GM21390 (cell line): ENCODE data around the gene TP63.
"Not testable (repeated sequence)": the region's sequence is repeated elsewhere in the genome, so short reads cannot be mapped to it uniquely, and the experiment has no call there.

Experiments
- ATAC-seq: cut with Tn5 transposase; IDR thresholded peaks from one replicate; pipeline ENCODE4 v1.9.1; 2021; ENCODE audit not compliant: unreplicated experiment

The TP63 gene

DNA sequence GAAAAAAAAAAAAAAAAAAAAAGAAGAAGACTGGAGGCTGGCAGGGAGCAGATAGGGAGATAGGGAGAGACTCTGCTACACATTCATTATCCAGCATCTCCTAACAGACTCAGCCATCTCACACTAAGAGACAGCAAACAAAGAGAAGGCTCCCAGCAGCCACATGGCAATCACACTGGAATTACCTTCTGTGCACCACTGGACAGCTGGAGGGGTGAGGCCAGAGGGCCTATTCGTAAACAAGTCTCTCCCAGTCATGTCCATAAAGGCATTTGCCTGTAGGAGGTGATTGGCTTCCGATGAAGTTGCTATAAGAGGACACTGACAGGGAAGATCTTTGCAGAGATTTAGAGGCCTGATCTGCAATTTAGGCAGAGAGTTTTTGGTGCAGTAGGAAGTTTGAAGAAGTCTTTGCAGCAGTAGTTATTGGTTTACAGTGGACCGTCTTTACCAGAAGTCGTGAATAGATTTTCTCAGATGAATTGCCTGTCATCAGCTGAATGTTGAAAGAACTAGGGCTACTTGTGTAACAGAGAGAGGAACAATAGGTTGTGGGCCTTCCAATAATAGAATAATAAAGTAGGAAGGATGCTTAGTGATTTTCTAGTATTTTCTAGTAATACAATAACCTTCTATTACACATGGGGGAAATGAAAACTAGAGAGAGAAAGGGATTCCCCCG, 89.7 kb downstream of the TP63 start:
- no peak for ATAC-seq

DNA sequence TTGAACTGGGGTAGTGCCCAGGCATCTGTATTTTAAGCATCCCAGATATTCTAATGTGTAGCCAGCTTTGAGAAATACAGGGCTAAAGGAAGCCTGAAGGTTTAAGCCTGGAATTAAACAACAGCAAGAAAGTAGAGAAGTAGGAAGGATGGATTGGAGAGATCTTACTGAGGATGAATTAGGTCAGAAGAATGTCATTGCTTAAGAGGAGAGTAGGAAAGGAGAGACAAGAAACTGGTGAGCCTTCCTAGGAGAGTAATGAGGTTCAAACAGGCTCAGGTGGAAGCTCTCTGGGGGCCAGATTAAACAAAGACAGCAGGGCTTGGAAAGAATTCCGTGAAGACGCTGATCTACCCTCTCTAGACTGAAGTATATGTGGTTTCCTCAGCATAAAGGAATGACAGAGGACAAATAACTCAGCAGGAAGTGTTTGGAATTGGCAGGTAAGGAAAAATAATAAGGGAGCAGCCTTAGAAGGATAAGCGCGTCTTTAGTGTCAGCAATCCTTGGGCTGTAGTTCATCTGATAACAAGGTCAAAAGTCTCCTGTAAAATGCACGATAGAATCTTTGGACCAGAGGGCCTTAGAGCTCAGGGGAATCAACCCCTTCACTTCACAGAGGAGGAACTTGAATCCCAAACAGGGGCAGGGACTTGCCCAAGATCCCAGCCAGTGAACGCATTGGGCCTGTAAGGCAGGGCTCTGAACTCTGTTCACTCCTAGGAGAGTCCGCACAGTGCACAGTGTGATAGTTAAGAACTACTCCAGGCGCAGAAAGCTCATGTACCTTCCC, 90.9 kb downstream of the TP63 start:
- no peak for ATAC-seq

DNA sequence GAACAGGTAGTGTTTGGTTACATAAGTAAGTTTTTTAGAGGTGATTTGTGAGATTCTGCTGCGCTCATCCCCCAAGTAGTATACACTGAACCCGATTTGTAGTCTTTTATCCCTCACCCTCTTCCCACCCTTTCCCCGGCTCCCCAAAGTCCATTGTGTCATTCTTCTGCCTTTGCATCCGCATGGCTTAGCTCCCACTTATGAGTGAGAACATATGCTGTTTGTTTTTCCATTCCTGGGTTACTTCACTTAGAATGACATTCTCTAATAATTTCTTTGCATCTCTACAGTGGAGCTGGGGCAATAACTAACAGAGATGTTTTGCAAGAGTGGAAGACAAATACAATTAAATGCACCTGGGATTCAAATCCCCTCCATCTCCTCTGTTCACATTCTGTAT, 93.2 kb downstream of the TP63 start:
- no peak for ATAC-seq

DNA sequence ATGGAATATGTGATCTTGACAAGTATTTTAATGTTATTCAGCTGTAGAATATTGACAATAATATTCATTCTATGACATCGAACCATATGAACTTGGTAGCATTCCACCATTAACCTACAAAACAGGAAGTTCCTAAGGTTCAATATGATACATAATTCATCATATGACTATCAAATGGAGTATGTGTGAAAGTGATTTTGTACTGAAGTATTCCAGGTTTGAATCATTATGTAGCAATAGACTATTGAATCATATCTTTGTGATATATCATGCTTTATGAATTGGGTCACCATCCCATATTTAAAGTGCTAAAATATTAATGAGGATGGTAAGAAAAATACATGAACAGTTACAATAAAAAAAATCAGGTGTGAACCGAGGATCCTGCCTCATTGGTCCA, 95.1 kb downstream of the TP63 start:
- no peak for ATAC-seq

DNA sequence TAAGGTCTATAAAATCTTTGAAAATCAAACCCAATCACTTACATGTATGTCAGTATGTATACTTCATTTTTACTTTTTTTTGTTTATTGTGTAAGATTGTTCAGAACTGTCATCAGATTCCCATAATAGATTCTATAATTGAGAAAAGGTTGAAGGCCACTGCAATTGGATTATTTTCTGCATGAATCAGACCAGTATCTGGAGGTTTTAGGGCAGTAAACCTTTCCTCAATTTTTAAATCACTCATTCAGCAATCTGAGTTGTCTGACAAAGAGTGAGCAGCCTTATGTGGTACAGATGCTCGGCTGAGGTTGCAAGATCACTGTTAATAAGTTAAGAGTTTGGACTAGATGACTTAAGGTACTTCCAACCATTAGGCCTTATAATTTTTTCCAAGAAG, 96.0 kb downstream of the TP63 start:
- ATAC-seq = no peak

DNA sequence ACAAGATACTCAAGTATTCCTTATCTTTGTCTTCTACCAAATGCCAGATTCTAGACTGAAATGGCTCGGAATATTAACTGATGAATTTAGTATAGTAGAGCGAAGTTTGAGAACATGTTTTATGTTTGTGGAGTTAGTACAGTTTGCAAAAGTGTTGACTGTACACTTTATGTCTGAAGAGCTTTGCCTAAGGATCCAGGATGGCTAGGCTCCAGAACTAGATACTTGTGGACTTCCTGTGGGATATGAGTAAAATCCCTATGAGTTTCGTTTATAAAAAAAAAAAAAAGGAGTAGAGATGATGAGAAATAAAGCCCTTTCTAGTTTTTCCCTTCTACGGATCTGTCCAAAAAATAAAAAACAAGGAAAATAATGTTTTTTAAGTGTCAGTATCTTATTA, 96.7 kb downstream of the TP63 start:
- ATAC-seq = no peak

DNA sequence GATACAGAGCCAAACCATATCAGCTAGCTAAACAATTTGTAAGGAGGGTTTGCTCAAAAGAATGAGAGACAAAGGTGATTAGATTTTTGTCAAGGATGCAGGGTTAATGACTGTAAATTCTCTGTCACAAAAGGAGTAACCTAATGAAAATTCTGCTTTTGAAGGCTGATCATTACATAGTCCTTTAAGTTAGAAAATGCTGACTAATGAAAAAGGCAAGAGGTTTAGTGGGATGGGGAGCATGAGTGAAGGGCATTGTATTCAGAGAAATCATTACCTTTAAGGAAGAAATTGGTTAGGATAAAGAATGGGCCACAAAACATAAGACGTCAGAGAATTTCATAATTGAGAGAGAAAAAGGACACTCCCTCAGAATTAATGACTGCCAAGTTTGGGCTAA, 97.7 kb downstream of the TP63 start:
- ATAC-seq = no peak

DNA sequence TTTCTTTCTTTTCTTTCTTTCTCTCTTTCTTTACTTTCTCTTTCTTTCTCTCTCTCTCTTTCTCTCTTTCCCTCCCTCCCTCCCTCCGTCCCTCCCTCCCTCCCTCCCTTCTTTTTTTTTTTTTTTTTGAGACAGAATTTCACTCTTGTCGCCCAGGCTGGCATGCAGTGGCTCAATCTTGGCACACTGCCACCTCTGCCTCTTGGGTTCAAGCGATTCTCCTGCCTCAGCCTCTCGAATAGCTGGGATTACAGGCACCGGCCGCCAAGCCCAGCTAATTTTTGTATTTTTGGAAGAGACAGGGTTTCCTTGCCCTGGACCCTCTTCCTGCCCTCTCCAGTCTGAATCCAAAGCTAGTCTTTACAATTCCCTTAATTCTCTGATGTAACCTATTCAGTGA, 102.9 kb downstream of the TP63 start:
- no peak for ATAC-seq

DNA sequence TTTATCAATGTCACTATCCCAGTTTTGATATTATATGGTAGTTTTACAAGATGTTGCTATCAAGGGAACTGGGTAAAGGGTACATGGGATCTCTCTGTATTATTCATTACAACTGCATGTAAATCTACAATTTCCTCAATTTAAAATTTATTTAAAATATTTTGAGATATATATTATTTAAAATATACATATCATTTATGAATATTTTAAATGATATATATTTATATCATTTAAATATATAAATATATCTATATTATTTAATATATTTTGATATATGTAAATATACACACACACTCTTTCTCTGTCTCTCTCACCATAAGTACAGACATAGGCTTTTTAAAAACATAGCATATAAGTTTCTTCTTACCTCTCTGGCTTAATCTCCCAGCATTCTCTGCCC, 104.7 kb downstream of the TP63 start:
- ATAC-seq = no peak

DNA sequence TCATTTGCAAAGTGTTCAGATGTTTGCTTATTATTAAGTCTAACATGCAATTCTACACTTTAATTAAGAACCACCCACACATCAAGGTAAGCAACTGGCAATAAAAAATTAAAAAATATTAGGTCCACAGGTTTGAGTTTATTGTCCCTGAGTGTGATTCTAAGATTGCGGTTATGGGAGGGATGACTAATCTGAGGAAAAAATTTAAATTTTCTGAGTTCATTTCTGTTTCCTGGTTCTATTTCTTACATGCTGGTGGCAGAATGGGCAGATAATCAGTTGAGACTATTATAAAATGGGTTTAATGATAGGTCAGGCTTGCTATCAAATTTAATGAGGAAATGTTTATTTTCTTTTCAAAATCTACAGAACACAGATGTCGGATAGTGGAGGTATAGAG, 105.9 kb downstream of the TP63 start:
- ATAC-seq = no peak

DNA sequence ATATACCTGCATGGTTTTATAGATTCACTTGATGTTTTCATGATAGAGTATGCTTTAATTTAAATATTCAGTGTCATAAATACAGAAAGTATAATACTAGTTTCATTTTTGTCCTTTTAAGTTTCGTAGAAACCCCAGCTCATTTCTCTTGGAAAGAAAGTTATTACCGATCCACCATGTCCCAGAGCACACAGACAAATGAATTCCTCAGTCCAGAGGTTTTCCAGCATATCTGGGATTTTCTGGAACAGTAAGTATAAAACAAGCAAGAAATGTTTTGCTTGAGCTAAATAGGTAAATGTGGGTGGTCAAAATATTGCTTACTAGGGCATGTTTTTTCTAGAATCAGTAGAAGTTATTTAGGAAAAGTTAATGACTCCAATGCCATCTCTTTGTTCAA, 106.4 kb downstream of the TP63 start:
- no peak for ATAC-seq

DNA sequence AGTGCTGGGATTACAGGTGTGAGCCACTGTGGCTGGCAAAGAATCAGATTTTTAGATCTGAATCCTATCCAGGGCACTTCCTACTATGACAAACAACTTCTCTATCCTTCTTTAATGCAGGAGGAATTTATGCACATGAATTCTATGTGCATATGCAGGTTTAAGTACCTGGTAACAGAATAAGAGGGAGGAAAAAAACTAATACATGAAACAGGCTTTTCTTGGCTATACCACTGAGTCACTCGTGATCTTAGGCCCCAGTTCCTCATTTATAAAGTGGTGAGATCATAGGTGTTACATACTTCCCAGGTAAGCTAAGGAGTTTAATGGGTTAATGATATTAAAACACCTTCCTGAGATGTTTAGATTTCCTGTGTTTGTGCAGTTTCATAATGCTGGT, 108.2 kb downstream of the TP63 start:
- no peak for ATAC-seq

DNA sequence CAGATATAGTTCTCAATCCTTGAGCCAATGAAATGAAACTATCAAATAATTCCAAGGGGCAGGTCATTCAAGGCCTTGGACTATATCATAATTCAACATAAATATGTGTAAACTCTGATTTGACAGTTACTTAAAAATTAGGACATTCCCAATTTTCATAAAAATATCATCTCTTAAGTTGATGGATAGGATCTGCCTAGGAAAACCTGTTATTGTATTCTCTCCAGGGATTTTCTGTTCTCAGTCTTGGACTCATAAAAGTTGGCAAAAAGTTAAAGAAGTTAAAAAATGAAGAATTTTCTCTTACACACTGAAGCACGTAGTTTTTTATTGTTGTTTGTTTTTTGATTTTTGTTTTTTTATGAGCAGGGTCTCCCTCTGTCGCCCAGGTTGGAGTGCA, 109.0 kb downstream of the TP63 start:
- ATAC-seq = no peak

DNA sequence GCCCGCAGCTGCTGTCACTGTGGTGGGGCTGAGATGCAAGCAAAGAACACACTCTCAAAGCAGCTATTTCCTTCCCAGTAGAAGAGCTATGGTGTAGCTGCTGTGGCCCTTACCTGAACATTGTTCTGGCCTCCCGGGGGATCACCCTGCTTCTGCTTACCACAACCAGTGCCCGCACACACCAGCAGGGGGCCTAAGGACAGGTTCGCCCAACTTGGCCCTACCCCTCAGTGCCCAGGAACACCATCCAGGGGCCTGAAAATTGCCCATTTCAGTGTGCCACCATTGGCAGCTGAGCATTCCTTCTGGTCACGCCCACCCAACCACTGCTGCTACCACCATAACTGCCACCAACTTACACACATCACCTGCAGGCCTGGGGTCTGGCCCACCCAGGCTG, 113.0 kb downstream of the TP63 start:
- ATAC-seq = no peak

DNA sequence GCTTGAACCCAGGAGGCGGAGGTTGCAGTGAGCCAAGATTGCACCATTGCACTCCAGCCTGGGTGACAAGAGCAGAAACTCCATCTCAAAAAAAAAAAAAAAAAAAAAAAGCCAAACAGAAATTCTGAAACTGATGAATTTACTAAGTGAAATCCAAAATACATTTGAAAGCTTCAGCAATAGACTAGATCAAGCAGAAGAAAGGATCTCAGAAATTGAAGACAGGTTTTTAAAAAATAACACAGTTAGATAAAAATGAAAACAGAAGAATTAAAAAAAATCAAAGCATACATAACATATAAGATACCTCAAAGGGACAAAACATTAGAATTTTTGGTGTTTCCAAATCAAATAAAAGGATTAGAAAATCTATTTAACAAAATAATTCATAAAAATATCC, 114.4 kb downstream of the TP63 start:
- no peak for ATAC-seq

DNA sequence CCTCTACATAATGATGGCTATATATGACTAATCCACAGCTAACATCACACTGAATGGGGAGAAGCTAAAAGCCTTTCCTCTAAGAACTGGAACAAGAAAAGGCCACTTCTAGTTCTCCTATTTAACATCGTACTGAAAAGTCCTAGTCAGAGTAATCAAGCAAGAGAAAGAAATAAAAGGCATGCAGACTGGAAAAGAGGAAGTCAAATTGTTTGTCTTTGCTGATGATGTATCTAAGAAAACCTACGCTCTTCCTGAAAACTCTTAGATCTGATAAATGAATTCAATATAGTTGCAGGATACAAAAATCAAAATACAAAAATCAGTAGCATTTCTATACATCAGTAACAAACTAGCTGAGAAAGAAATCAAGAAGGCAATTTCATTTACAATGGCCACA, 116.9 kb downstream of the TP63 start:
- ATAC-seq = no peak

DNA sequence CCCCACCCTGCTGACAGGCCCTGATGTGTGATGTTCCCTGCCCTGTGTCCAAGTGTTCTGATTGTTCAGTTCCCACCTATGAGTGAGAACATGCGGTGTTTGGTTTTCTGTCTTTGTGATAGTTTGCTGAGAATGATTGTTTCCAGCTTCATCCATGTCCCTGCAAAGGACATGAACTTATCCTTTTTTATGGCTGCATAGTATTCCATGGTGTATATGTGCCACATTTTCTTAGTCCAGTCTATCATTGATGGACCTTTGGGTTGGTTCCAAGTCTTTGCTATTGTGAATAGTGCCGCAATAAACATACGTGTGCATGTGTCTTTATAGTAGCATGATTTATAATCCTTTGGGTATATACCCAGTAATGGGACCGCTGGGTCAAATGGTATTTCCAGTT, 119.8 kb downstream of the TP63 start:
- ATAC-seq = not testable (repeated sequence)

DNA sequence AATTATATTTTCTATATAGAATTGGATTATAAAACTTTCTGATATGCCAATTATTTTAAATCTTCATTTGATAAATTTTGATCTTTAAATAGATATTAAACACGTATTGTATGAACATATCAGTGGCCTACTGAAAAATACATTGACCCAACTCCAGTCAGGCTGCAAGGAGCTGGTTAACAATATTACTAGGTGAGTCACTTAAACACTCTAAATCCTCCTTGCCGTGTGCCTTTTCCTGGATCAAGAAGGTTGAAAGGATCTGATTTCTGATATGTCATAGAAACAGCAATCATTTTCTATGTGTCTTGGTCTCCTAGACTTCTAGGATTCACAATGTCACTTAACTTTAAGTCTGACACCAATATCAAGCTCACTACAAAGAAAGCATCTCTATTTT, 123.2 kb downstream of the TP63 start:
- ATAC-seq = no peak

DNA sequence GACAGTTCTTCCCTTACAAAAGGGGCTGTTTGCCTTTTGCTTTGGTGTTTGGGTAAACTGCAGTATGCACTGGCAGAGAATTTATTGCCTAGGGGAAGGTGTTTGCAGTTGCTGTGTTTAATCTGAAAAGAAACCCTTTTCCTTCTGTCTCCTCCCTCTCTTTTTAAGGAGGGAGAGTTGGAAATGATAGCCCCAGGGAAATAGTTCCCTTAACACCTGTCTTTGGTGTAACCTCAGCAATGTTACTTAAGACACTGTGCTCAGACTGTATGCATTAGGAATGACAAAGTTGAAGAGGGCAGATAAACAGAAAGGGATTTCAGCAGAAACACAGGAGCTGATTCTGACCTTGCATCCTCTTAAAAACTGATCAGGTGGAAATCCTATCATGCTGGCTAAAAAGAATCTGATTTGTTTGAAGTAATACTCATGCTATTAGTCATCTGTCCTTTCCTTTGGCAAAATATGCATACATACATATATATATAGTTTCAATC, 125.4 kb downstream of the TP63 start:
- no peak for ATAC-seq

DNA sequence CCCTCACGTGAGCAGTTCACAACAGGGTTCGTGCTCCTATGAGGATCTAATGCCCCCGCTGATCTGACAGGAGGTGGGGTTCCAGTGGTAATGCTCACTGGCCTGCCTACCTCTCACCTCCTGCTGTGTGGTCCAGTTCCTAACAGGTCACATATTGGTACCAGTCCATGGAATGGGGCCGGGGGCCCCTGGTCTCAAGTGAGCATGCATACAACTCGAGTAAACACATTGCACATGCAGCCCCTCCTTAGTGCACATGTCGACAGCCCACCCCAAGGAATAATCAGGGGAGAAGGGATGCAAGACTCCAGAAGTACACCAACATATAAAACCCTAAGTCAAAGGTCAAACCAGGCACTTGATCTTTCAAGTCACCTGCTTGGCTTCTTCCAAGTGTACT, 127.0 kb downstream of the TP63 start:
- ATAC-seq = no peak

DNA sequence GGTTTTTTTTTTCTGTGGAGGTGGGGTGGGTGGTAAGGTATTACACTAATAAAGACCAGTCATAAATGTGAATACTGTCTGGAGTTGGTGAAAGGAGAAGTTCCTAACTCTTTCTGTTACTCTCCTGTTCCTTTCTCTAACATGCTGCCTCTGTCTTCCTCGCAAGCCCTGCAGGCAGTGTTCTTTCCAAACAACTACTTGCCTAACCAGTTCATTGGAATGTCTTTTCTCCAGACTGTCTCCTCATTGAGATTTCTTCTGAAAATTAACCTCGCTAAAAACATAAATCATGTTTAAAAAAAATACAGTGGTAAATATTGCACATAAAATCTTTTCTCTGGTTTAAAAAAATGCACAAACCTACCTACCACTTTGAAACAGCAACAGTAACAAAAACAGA, 135.2 kb downstream of the TP63 start:
- no peak for ATAC-seq

DNA sequence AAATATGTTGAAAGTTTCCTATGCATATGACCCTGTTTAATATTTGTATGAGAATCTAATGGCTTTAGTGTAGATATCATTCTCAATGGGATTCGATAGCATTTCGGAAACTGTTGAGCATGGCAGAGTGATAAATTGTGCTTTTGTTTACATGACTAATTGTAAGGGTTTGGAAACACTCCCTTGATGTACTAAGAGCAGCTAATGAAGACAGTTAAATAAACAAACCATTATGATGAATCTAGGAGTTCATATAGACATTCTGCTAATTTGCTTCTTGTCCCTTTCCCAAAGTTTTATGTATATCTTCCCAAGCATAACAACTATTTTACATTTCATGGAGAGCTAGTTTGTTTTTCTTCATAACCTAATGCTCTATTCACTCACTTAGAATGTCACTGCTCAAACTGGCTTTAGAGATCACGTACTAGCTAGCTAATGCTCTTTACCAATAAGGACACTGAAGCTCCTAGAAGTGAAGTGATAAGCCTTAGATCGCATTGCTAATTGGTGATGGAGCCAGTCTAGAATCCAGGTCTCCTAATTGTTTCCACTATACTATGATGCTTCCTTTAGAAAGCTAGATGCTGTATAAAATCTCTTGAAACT, 140.8 kb downstream of the TP63 start:
- no peak for ATAC-seq
